Choroid plexus epithelial cell (primary cell): ENCODE results near the gene MAP3K8.
"Not testable (repeated sequence)": the region's sequence is repeated elsewhere in the genome, so short reads cannot be mapped to it uniquely, and the experiment has no call there.

Experiments used
- DNase-seq: peaks from one replicate; pipeline ENCODE4 v3.0.0-alpha.2; 2010; ENCODE audit warnings: low read depth
- H3K4me3 ChIP-seq: 2 replicates; pipeline ENCODE4 v1.5.1; 2011; ENCODE audit warnings: low read depth, mild to moderate bottlenecking, control low read depth, low read length, moderate library complexity
- CTCF ChIP-seq: conservative IDR thresholded peaks from 2 replicates; pipeline ENCODE4 v1.5.1; 2011; ENCODE audit warnings: low read depth, mild to moderate bottlenecking, control low read depth, inconsistent platforms, low read length, moderate library complexity

MAP3K8 gene

GRCh38 chr10:30420766-30421165 is 13.2 kb upstream of the MAP3K8 start:
- H3K4me3 ChIP-seq, result no peak overlapping the region
- no peak for DNase-seq
- no peak for TF ChIP-seq CTCF

- H3K4me3 ChIP-seq, result no peak overlapping the region
- no peak for DNase-seq
- TF ChIP-seq CTCF, result no peak
Observed at GRCh38 chr10:30422151-30422695, 11.8 kb upstream of the MAP3K8 start.

GRCh38 chr10:30422981-30423654 is 10.9 kb upstream of the MAP3K8 start:
- DNase-seq, result peak; percentile 86
- TF ChIP-seq CTCF, result no peak
- H3K4me3 ChIP-seq, result no peak overlapping the region

GRCh38 chr10:30423655-30424275 is 10.2 kb upstream of the MAP3K8 start:
- H3K4me3 ChIP-seq, DNase-seq: not testable (repeated sequence)

- DNase-seq, result no peak
- no peak overlapping the region for H3K4me3 ChIP-seq
- TF ChIP-seq CTCF, result no peak
Observed at GRCh38 chr10:30425336-30426075, 8.5 kb upstream of the MAP3K8 start.

- DNase-seq, result peak; percentile 57
- TF ChIP-seq CTCF, result no peak
- no peak overlapping the region for H3K4me3 ChIP-seq
Observed at GRCh38 chr10:30430544-30431298, 3.3 kb upstream of the MAP3K8 start.

GRCh38 chr10:30431435-30431911 is 2.5 kb upstream of the MAP3K8 start:
- no peak for TF ChIP-seq CTCF
- peak; percentile 21 for DNase-seq
- H3K4me3 ChIP-seq, result no peak overlapping the region
